ENCODE results near the gene KCNG1. TPM values are rescaled to one million over a fixed set of nuclear protein-coding genes. Genes with fewer than 3 reads are reported as not detected.
A peak's percentile ranks its signal among the peaks of the same experiment; 100 is the strongest.

KCNG1 gene
- total and polyA plus RNA-seq, 2 donors (not counting 1 experiment from before 2014, with no cell fraction given), result 16.9 to 57.7 TPM

DNA sequence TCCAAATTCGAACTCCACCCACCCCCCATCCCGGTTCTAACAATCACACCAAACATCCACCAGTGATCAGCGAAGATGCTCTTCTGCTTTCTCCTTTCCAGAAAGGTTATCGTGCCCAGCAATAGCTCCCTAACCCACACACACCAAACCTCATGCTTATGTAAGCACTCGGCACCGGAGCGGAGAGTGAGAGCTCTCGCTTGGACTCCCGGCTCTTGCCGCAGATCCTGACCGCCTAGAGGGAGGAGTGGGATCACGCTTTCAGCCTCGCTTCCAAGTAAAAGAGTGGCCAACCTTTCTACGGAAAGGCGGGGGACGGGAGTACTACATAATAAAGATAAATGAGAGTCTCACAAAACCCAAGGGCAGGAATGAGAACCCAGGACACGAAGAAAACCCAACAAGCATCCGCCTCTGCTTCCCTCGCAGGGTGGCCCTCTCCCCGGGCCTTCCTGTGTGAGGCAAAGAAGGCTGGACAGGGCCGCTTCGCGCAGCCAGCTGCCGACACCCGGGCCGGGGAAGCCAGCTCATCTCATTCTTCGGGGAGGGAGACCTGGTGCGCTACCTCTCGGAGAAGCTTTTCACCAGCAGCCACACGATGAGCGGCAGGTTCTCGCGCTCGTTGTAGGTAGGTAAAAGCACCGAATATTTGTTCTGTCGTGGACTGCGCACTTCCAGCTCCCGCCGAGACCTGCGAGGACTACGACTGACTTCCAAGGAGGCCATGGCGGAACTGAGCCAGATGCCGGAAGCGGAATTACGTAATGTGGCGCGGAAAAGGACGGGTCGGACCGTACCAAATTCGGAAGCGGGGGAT, 64.9 kb downstream of the KCNG1 start, which contains the start of gene DPM1:
Gene DPM1, minus strand, starts transcription at position 735 of the 817 bp plus-strand sequence. Its CDS starts 9 bp downstream, at position 726.
- Histone ChIP-seq H3K4me2 (replicated peaks; ENCODE audit: low read depth, low read length, poor library complexity, severe bottlenecking) (peak within 1 kb of the TSS; percentile 84), H3K9ac (ENCODE audit: low read length) (peak within 1 kb of the TSS; percentile 91), H3K9me3 (ENCODE audit: control extremely low read depth in 1 of 3, control insufficient read depth in 2 of 3, insufficient read depth in 1 of 3, low read length in 2 of 3) (no peaks in the 10 kb centered on the region), H3K36me3 (replicated peaks in 1 of 2; ENCODE audit: control extremely low read depth in 1 of 2, control insufficient read depth in 1 of 2, extremely low read depth in 1 of 2, insufficient read depth in 2 of 2, low read length in 1 of 2) (peaks cover 3 to 24% of the 10 kb centered on the region in 2 experiments), H3K27ac (ENCODE audit: low read length in 2 of 2) (peak within 1 kb of the TSS; percentile 81 to 99), H3K4me1 (ENCODE audit: control insufficient read depth in 2 of 2, insufficient read depth in 2 of 2, low read length in 2 of 2) (peaks cover 24 to 26% of the 10 kb centered on the region in 2 donors), H3K79me2 (ENCODE audit: control insufficient read depth, insufficient read depth, low read length) (peaks cover 80% of the 10 kb centered on the region), H2AFZ (ENCODE audit: insufficient read depth, low read depth, low read length, poor library complexity, severe bottlenecking) (peak within 1 kb of the TSS; percentile 95), H4K20me1 (ENCODE audit: control insufficient read depth, insufficient read depth, low read length, poor library complexity, severe bottlenecking) (peaks cover 18% of the 10 kb centered on the region), H3K4me3 (ENCODE audit: control extremely low read depth in 1 of 5, extremely low read depth in 1 of 5, insufficient read depth in 1 of 5, low read depth in 2 of 5, low read length in 4 of 5) (peak within 1 kb of the TSS; percentile 78 to 99 (median 86)), H3K27me3 (replicated peaks in 1 of 4; ENCODE audit: control extremely low read depth in 1 of 4, control insufficient read depth in 3 of 4, insufficient read depth in 4 of 4, low read length in 3 of 4) (no peaks in the 10 kb centered on the region)
- under 1% methylated on average over 40 of the region's 52 CpGs for WGBS (ENCODE audit: insufficient coverage)
- TF ChIP-seq CTCF (IDR thresholded peaks at IDR 0.05) (no peak), EZH2 (IDR thresholded peaks at IDR 0.05; ENCODE audit: borderline replicate concordance, insufficient read depth, low read depth, low read length, poor library complexity, severe bottlenecking) (no peak)
- DNase-seq (no peak), ATAC-seq (ENCODE audit: low read depth) (peak; percentile 85)
- peak within 1 kb of the TSS; percentile 98 for H3K4me3 Mint-ChIP-seq
- H3K27me3 Mint-ChIP-seq, result no peaks in the 10 kb centered on the region
- peaks cover 40% of the 10 kb centered on the region for H3K4me1 Mint-ChIP-seq
- intact Hi-C loops (cut with micrococcal nuclease), result loop anchor here (1.0 kb wide), 4 partner anchors 27 to 227 kb away; partner anchors contain the start of genes ADNP and PARD6B
- no peaks in the 10 kb centered on the region for H3K9me3 Mint-ChIP-seq (ENCODE audit: insufficient read depth)
- POLR2A ChIA-PET, result interaction anchor here (0.6 to 2.1 kb wide), 8 partner anchors 27 to 1234 kb away, joined by 3 to 30 read pairs (median 7); partner anchors contain the start of genes ADNP, BCAS4 and ZFP64
- CTCF ChIA-PET, result interaction anchor here (0.6 to 3.0 kb wide), 12 partner anchors 23 to 428 kb away, joined by 3 to 36 read pairs (median 4); partner anchors contain the start of genes ADNP and BCAS4
- peak within 1 kb of the TSS; percentile 99 for H3K27ac Mint-ChIP-seq
